ENCODE results near the gene COL15A1. TPM values are rescaled to one million over a fixed set of nuclear protein-coding genes. Genes with fewer than 3 reads are reported as not detected.

The COL15A1 gene
- total RNA-seq, 1 donor from 2014 or later = 0.07 TPM

- ATAC-seq (ENCODE audit: low read depth) = no peak
- ChIA-PET CTCF (no interaction called here), POLR2A (interaction anchor here (0.6 to 4.8 kb wide), 11 partner anchors 8 to 78 kb away, joined by 3 to 54 read pairs (median 10); no protein-coding TSS in a partner anchor)
- intact Hi-C loops (cut with micrococcal nuclease) = loop anchor here (1.0 to 5.0 kb wide), 2 partner anchors 13 to 116 kb away; partner anchors contain the start of genes ALG2 and SEC61B
- TF ChIP-seq CTCF (IDR thresholded peaks at IDR 0.05) = no peak
- H3K27me3 Mint-ChIP-seq = no peaks in the 10 kb centered on the region
- peak overlapping the region; percentile 81 for H3K27ac Mint-ChIP-seq
- peaks cover 2% of the 10 kb centered on the region for H3K36me3 Mint-ChIP-seq (ENCODE audit: low read depth)
- H3K4me3 Mint-ChIP-seq = peak overlapping the region; percentile 87
- H3K4me1 Mint-ChIP-seq = peaks cover 63% of the 10 kb centered on the region
- DNase-seq = no peak
- no peaks in the 10 kb centered on the region for H3K9me3 Mint-ChIP-seq
These were observed 162.3 kb downstream of the COL15A1 start for GRCh38 chr9:99106044-99106375.

GRCh38 chr9:99107421-99107820, 163.7 kb downstream of the COL15A1 start:
- H3K27ac Mint-ChIP-seq = peak overlapping the region; percentile 63
- H3K9me3 Mint-ChIP-seq = no peaks in the 10 kb centered on the region
- H3K4me3 Mint-ChIP-seq = peak overlapping the region; percentile 87
- no peak for DNase-seq
- ChIA-PET POLR2A (interaction anchor here (0.5 to 4.8 kb wide), 5 partner anchors 12 to 732 kb away, joined by 3 to 54 read pairs (median 10); no protein-coding TSS in a partner anchor), CTCF (no interaction called here)
- peaks cover 8% of the 10 kb centered on the region for H3K36me3 Mint-ChIP-seq (ENCODE audit: low read depth)
- no peak for TF ChIP-seq CTCF (IDR thresholded peaks at IDR 0.05)
- ATAC-seq (ENCODE audit: low read depth) = no peak
- intact Hi-C loops (cut with micrococcal nuclease) = loop anchor here (5.0 kb wide), 1 partner anchor 115 kb away; the partner anchor contains the start of genes ALG2 and SEC61B
- H3K4me1 Mint-ChIP-seq = peaks cover 74% of the 10 kb centered on the region
- H3K27me3 Mint-ChIP-seq = no peaks in the 10 kb centered on the region

GRCh38 chr9:99108131-99108530, 164.4 kb downstream of the COL15A1 start:
- intact Hi-C loops (cut with micrococcal nuclease) = loop anchor here (5.0 kb wide), 1 partner anchor 114 kb away; the partner anchor contains the start of genes ALG2 and SEC61B
- POLR2A ChIA-PET = no interaction called here
- ATAC-seq (ENCODE audit: low read depth) = no peak

GRCh38 chr9:99109522-99109921, 165.8 kb downstream of the COL15A1 start:
- CTCF ChIA-PET = no interaction called here
- Mint-ChIP-seq H3K27ac (peak overlapping the region; percentile 27), H3K9me3 (no peaks in the 10 kb centered on the region), H3K27me3 (no peaks in the 10 kb centered on the region), H3K36me3 (ENCODE audit: low read depth) (peaks cover 8% of the 10 kb centered on the region), H3K4me1 (peaks cover 83% of the 10 kb centered on the region), H3K4me3 (no peak overlapping the region)
- POLR2A ChIA-PET = no interaction called here
- ATAC-seq (ENCODE audit: low read depth) (no peak), DNase-seq (no peak)
- intact Hi-C loops (cut with micrococcal nuclease) = loop anchor here (5.0 kb wide), 1 partner anchor 113 kb away; the partner anchor contains the start of genes ALG2 and SEC61B
- no peak for TF ChIP-seq CTCF (IDR thresholded peaks at IDR 0.05)

More at GRCh38 chr9:99108131-99108530, 164.4 kb downstream of the COL15A1 start:
- no peaks in the 10 kb centered on the region for H3K9me3 Mint-ChIP-seq
- peaks cover 8% of the 10 kb centered on the region for H3K36me3 Mint-ChIP-seq (ENCODE audit: low read depth)
- H3K4me1 Mint-ChIP-seq = peaks cover 81% of the 10 kb centered on the region
- H3K27me3 Mint-ChIP-seq = no peaks in the 10 kb centered on the region
- CTCF ChIA-PET = no interaction called here
- no peak for TF ChIP-seq CTCF (IDR thresholded peaks at IDR 0.05)
- H3K4me3 Mint-ChIP-seq = no peak overlapping the region
- H3K27ac Mint-ChIP-seq = peak overlapping the region; percentile 27
- no peak for DNase-seq

- ChIA-PET CTCF (interaction anchor here (1.2 kb wide), 1 partner anchor 28 kb away, joined by 4 read pairs; no protein-coding TSS in a partner anchor), POLR2A (interaction anchor here (1.2 to 2.7 kb wide), 2 partner anchors 9 to 55 kb away, joined by 3 to 15 read pairs; partner anchors contain the start of gene TGFBR1)
- H3K4me3 Mint-ChIP-seq = peak overlapping the region; percentile 11
- H3K36me3 Mint-ChIP-seq (ENCODE audit: low read depth) = peaks cover 8% of the 10 kb centered on the region
- peak; percentile 31 for ATAC-seq (ENCODE audit: low read depth)
- H3K27ac Mint-ChIP-seq = peak overlapping the region; percentile 74
- no peak for TF ChIP-seq CTCF (IDR thresholded peaks at IDR 0.05)
- intact Hi-C loops (cut with micrococcal nuclease) = no loop called here
- no peaks in the 10 kb centered on the region for H3K9me3 Mint-ChIP-seq
- no peak for DNase-seq
- no peaks in the 10 kb centered on the region for H3K27me3 Mint-ChIP-seq
- peaks cover 80% of the 10 kb centered on the region for H3K4me1 Mint-ChIP-seq
These were observed 169.2 kb downstream of the COL15A1 start for GRCh38 chr9:99112750-99113413.

Data from activated B cell treated with CpG ODN at 0.5 μM for 24 hours (primary cell).